ENCODE results near the gene OR51B2. TPM values are rescaled to one million over a fixed set of nuclear protein-coding genes. Genes with fewer than 3 reads are reported as not detected.

The OR51B2 gene
- total RNA-seq = under 1 TPM; 0.17 to 0.37 TPM
- not detected for polyA plus RNA-seq

GRCh38 chr11:5324197-5324596, at the start of gene OR51B2:
OR51B2 (minus strand) TSS chr11:5324297; CDS start chr11:5324297, 0 bp downstream.
- Histone ChIP-seq H3K36me3 (ENCODE audit: control insufficient read depth in 4 of 4, insufficient read depth in 3 of 4, low read depth in 1 of 4, low read length in 3 of 4) (no peaks in the 10 kb centered on the region), H3K4me3 (ENCODE audit: low read depth in 1 of 3, low read length in 3 of 3) (no peak within 1 kb of the TSS), H3K9ac (ENCODE audit: low read depth in 1 of 2, low read length in 2 of 2) (no peak within 1 kb of the TSS), H3K27me3 (ENCODE audit: control insufficient read depth in 4 of 4, insufficient read depth in 4 of 4, low read length in 3 of 4) (peaks cover 0 to 4% (median 0%) of the 10 kb centered on the region in 4 donors), H3K4me1 (ENCODE audit: control insufficient read depth in 4 of 4, insufficient read depth in 4 of 4, low read length in 3 of 4) (no peaks in the 10 kb centered on the region), H3K9me3 (ENCODE audit: control insufficient read depth in 4 of 4, low read length in 3 of 4) (no peaks in the 10 kb centered on the region), H3K27ac (ENCODE audit: low read depth in 1 of 2, low read length in 2 of 2) (no peak within 1 kb of the TSS)
- TF ChIP-seq MAX (IDR thresholded peaks at IDR 0.05) (no peak), EGR1 (IDR thresholded peaks at IDR 0.05; ENCODE audit: low read depth in 2 of 2) (no peak), RAD21 (IDR thresholded peaks at IDR 0.05) (no peak), YY1 (IDR thresholded peaks at IDR 0.05) (no peak), TAF1 (conservative IDR thresholded peaks at IDR 0.05) (no peak), RXRA (IDR thresholded peaks at IDR 0.05) (no peak), HNF4A (conservative IDR thresholded peaks at IDR 0.05) (no peak), SP1 (IDR thresholded peaks at IDR 0.05) (no peak), CTCF (IDR thresholded peaks at IDR 0.05; ENCODE audit: low read depth, low read length, missing input control) (no peak), NR2F2 (IDR thresholded peaks at IDR 0.05) (no peak), ATF3 (IDR thresholded peaks at IDR 0.05) (no peak), ZBTB33 (IDR thresholded peaks at IDR 0.05) (no peak), JUND (IDR thresholded peaks at IDR 0.05) (no peak)
- 77% methylated on average over 3 of the region's 3 CpGs for WGBS
- no peak for DNase-seq (ENCODE audit: low spot score)

- TF ChIP-seq RAD21 (IDR thresholded peaks at IDR 0.05) (no peak), EGR1 (IDR thresholded peaks at IDR 0.05; ENCODE audit: low read depth in 2 of 2) (no peak), RXRA (IDR thresholded peaks at IDR 0.05) (no peak), JUND (IDR thresholded peaks at IDR 0.05) (no peak), FOXA1 (IDR thresholded peaks at IDR 0.05) (no peak), ZBTB33 (IDR thresholded peaks at IDR 0.05) (no peak), ATF3 (IDR thresholded peaks at IDR 0.05) (no peak), GABPA (IDR thresholded peaks at IDR 0.05 in 1 of 2, conservative IDR thresholded peaks at IDR 0.05 in 1 of 2) (no peak), MAX (IDR thresholded peaks at IDR 0.05) (no peak), TAF1 (conservative IDR thresholded peaks at IDR 0.05) (no peak), HNF4A (conservative IDR thresholded peaks at IDR 0.05) (no peak), SP1 (IDR thresholded peaks at IDR 0.05) (no peak), YY1 (IDR thresholded peaks at IDR 0.05) (no peak), FOXA2 (IDR thresholded peaks at IDR 0.05) (no peak), CTCF (IDR thresholded peaks at IDR 0.05; ENCODE audit: low read depth, low read length, missing input control) (no peak)
- Histone ChIP-seq H3K27ac (ENCODE audit: low read depth in 1 of 2, low read length in 2 of 2) (no peak overlapping the region), H3K36me3 (ENCODE audit: control insufficient read depth in 4 of 4, insufficient read depth in 3 of 4, low read depth in 1 of 4, low read length in 3 of 4) (no peaks in the 10 kb centered on the region), H3K27me3 (ENCODE audit: control insufficient read depth in 4 of 4, insufficient read depth in 4 of 4, low read length in 3 of 4) (no peaks in the 10 kb centered on the region), H3K9ac (ENCODE audit: low read depth in 1 of 2, low read length in 2 of 2) (no peak overlapping the region), H3K4me3 (ENCODE audit: low read depth in 1 of 3, low read length in 3 of 3) (no peak overlapping the region), H3K4me1 (ENCODE audit: control insufficient read depth in 4 of 4, insufficient read depth in 4 of 4, low read length in 3 of 4) (no peaks in the 10 kb centered on the region), H3K9me3 (ENCODE audit: control insufficient read depth in 4 of 4, low read length in 3 of 4) (peaks cover 0 to 5% (median 0%) of the 10 kb centered on the region in 4 donors)
- no peak for DNase-seq (ENCODE audit: low spot score)
Observed at GRCh38 chr11:5369789-5370188, 45.7 kb upstream of the OR51B2 start.
